Upper lobe of left lung (tissue), 6 donors: Measurements from ENCODE around the gene ZNF618. TPM values are rescaled to one million over a fixed set of nuclear protein-coding genes. Genes with fewer than 3 reads are reported as not detected.
A peak's percentile ranks its signal among the peaks of the same experiment; 100 is the strongest.

Experiments
- ATAC-seq, 2 donors: fragments of 200-7000 bp; cut with Tn5 transposase; one replicate each; pipeline ENCODE4 v1.9.1; 2022; ENCODE audit warnings: mild to moderate bottlenecking in 2 of 2, moderate library complexity in 2 of 2; ENCODE audit not compliant: low FRiP score in 2 of 2
- DNase-seq, 2 donors: peaks; one replicate each; pipeline ENCODE4 v3.0.0-alpha.2; 2019 to 2020
- H3K27ac ChIP-seq, 4 donors: fragments of 200-600 bp; sonication (generic); one replicate each; pipeline ENCODE4 v1.5.1; 2016 to 2019
- H3K27me3 ChIP-seq, 4 donors: fragments of 200-600 bp; sonication (generic); one replicate each; pipeline ENCODE4 v1.5.1; 2017 to 2019
- H3K36me3 ChIP-seq, 4 donors: fragments of 200-600 bp; sonication (generic); one replicate each; pipeline ENCODE4 v1.5.1; 2016 to 2019
- H3K4me1 ChIP-seq, 4 donors: fragments of 200-600 bp; sonication (generic); one replicate each; pipeline ENCODE4 v1.5.1; 2018 to 2019
- H3K4me3 ChIP-seq, 4 donors: fragments of 200-600 bp; sonication (generic); one replicate each; pipeline ENCODE4 v1.5.1; 2017 to 2019; ENCODE audit warnings: mild to moderate bottlenecking in 2 of 4, moderate library complexity in 1 of 4
- H3K9me3 ChIP-seq, 4 donors: fragments of 200-600 bp; sonication (generic); one replicate each; pipeline ENCODE4 v1.5.1; 2018 to 2019
- CTCF ChIP-seq, 6 experiments: fragments of 450-650 bp in 4 of 6; fragments of 200-600 bp in 2 of 6; sonication (generic) in 2 of 6; IDR thresholded peaks; one replicate each; pipeline ENCODE4 v1.5.1; 2016 to 2019; ENCODE audit warnings: antibody characterized with exemption in 6 of 6
- EP300 ChIP-seq, 4 donors: sonication (generic); formaldehyde crosslinking; IDR thresholded peaks; one replicate each; pipeline ENCODE4 v1.5.1; 2017; ENCODE audit warnings: antibody characterized with exemption in 4 of 4, control low read depth in 2 of 4
- POLR2A ChIP-seq, 4 donors: fragments of 450-650 bp; IDR thresholded peaks; one replicate each; pipeline ENCODE4 v1.5.1; 2016 to 2017; ENCODE audit warnings: antibody characterized with exemption in 4 of 4, mild to moderate bottlenecking in 2 of 4
- POLR2AphosphoS5 ChIP-seq, 2 donors: sonication (generic); formaldehyde crosslinking; IDR thresholded peaks; one replicate each; pipeline ENCODE4 v1.5.1; 2017; ENCODE audit warnings: antibody characterized with exemption in 2 of 2
- WGBS, 2 donors: methylation state at CpG; one replicate each; pipeline ENCODE4 v1.1.5; 2017 to 2018; 5-methylcytosine and 5-hydroxymethylcytosine counted together
- total RNA-seq, 6 donors: library from RNA; depleted of rRNA in 4 of 6; stranded (reverse); fragments of >200 nt in 4 of 6; gene quantifications; one replicate each; pipeline versions ENCODE4 v1.1.0 to v1.2.1, GENCODE V29; 2016 to 2021
- donor health status: DM: no; HTN: no; CAD: no; lungs with moderate emphysema.
- donor health status: DM: no; HTN: yes; CAD: no; lungs with severe emphysema.

ZNF618 gene
- total RNA-seq, 6 donors from 2014 or later = 3.2 to 11.6 (median 9.1) TPM

- Histone ChIP-seq H3K4me3 (no peak overlapping the region), H3K27me3 (no peaks in the 10 kb centered on the region), H3K4me1 (no peaks in the 10 kb centered on the region), H3K9me3 (no peaks in the 10 kb centered on the region), H3K36me3 (no peaks in the 10 kb centered on the region), H3K27ac (no peak overlapping the region)
- ATAC-seq (peak in 1 of 2 donors; percentile 23), DNase-seq (peak in 1 of 2 donors; percentile 10)
- no peak for TF ChIP-seq EP300 (IDR thresholded peaks at IDR 0.05)
- no peak for TF ChIP-seq POLR2A (IDR thresholded peaks at IDR 0.05)
- TF ChIP-seq CTCF (IDR thresholded peaks at IDR 0.05) = no peak
- TF ChIP-seq POLR2AphosphoS5 (IDR thresholded peaks at IDR 0.05) = no peak
- WGBS, 2 donors = 70 to 78% methylated on average over 5 to 9 of the region's 9 CpGs
These were observed 184.6 kb downstream of the ZNF618 start for GRCh38 chr9:114060711-114061110.

GRCh38 chr9:114061292-114061691 is 185.2 kb downstream of the ZNF618 start:
- Histone ChIP-seq H3K36me3 (no peaks in the 10 kb centered on the region), H3K4me1 (no peaks in the 10 kb centered on the region), H3K4me3 (no peak overlapping the region), H3K9me3 (no peaks in the 10 kb centered on the region), H3K27me3 (no peaks in the 10 kb centered on the region), H3K27ac (no peak overlapping the region)
- 95 to 98% methylated on average over 12 of the region's 12 CpGs for WGBS, 2 donors
- TF ChIP-seq POLR2A (IDR thresholded peaks at IDR 0.05) (no peak), CTCF (IDR thresholded peaks at IDR 0.05) (no peak), EP300 (IDR thresholded peaks at IDR 0.05) (no peak), POLR2AphosphoS5 (IDR thresholded peaks at IDR 0.05) (no peak)
- peak in 1 of 2 donors; percentile 6 for DNase-seq
- no peak for ATAC-seq

- Histone ChIP-seq H3K4me1 (no peaks in the 10 kb centered on the region), H3K9me3 (no peaks in the 10 kb centered on the region), H3K27me3 (no peaks in the 10 kb centered on the region), H3K4me3 (no peak overlapping the region), H3K27ac (no peak overlapping the region), H3K36me3 (no peaks in the 10 kb centered on the region)
- DNase-seq (peak in 1 of 2 donors; percentile 10), ATAC-seq (no peak)
- TF ChIP-seq POLR2AphosphoS5 (IDR thresholded peaks at IDR 0.05) (no peak), EP300 (IDR thresholded peaks at IDR 0.05) (no peak), POLR2A (IDR thresholded peaks at IDR 0.05) (no peak), CTCF (IDR thresholded peaks at IDR 0.05) (no peak)
- WGBS, 2 donors = 54 to 56% methylated on average over 4 of the region's 4 CpGs
These were observed 185.8 kb downstream of the ZNF618 start for GRCh38 chr9:114061830-114062474.

- TF ChIP-seq CTCF (IDR thresholded peaks at IDR 0.05) (no peak), POLR2A (IDR thresholded peaks at IDR 0.05) (no peak), POLR2AphosphoS5 (IDR thresholded peaks at IDR 0.05) (no peak), EP300 (IDR thresholded peaks at IDR 0.05) (no peak)
- no peaks in the 10 kb centered on the region for H3K4me1 ChIP-seq
- no peak overlapping the region for H3K27ac ChIP-seq
- no peak overlapping the region for H3K4me3 ChIP-seq
- ATAC-seq (no peak), DNase-seq (peak in 1 of 2 donors; percentile 0)
- H3K27me3 ChIP-seq = no peaks in the 10 kb centered on the region
- WGBS, 2 donors = 83 to 89% methylated on average over 8 of the region's 8 CpGs
- H3K36me3 ChIP-seq = no peaks in the 10 kb centered on the region
- H3K9me3 ChIP-seq = no peaks in the 10 kb centered on the region
These were observed 189.2 kb downstream of the ZNF618 start for GRCh38 chr9:114065304-114065703.
